Measurements from ENCODE around the gene ADH5.
"Not testable (repeated sequence)": the region's sequence is repeated elsewhere in the genome, so short reads cannot be mapped to it uniquely, and the experiment has no call there.

ADH5 gene

DNA sequence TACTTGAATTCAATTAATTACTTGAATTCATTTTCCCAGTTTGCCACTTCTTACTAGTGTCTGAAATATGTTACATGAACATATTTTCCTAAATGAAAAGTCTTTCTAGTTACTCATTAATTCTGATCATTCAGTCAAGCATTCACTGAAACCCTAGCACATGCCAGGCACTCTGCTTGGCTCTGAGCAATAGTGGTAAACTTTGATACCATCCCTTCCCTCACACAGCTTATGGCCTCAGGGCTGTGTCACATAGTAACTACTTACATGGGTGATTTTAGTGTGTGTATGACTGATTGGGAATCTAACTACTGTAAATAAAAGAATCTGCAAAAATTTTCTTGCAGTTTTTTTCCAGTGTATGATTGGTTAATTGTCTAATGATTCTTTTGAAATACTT is 60.4 kb downstream of the ADH5 start:
- no peak for DNase-seq

DNA sequence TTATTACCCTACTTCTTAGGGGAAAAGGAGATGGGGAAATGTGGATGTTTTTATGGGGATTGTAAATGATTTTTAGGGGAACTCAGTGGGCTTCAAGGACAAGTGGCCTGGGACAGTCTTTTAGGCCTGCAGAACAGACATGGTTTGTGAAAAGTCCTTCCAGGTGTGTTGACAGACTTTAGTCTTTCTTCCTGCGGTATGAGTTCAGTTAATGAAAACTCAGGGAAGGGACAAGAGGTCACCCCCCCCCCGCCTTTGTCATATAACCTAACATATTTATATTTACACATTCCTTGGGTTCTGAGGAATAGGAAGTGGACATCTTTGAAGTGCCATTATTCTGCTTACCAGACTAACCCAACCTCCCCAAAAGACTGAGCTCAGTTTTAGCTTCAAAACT is 61.3 kb downstream of the ADH5 start:
- no peak for DNase-seq

DNA sequence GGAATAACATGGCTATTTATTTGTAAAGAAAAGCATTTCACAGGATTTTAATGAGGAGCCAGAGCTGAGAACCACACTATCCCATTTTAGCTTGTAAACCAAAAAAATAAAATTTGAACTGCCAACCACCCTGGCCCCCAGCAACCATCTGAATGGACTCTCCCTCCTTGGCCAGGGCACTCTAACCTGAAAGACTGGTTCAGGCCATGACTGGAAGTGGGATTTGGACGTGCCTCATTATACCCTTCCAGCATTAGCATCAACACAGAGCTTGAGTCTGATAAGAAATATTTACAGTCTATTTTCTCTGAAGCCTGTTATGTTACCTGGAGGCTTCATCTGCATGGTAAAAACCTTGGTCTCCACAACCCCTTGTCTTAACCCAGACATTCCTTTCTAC is 63.1 kb downstream of the ADH5 start:
- DNase-seq, result no peak

DNA sequence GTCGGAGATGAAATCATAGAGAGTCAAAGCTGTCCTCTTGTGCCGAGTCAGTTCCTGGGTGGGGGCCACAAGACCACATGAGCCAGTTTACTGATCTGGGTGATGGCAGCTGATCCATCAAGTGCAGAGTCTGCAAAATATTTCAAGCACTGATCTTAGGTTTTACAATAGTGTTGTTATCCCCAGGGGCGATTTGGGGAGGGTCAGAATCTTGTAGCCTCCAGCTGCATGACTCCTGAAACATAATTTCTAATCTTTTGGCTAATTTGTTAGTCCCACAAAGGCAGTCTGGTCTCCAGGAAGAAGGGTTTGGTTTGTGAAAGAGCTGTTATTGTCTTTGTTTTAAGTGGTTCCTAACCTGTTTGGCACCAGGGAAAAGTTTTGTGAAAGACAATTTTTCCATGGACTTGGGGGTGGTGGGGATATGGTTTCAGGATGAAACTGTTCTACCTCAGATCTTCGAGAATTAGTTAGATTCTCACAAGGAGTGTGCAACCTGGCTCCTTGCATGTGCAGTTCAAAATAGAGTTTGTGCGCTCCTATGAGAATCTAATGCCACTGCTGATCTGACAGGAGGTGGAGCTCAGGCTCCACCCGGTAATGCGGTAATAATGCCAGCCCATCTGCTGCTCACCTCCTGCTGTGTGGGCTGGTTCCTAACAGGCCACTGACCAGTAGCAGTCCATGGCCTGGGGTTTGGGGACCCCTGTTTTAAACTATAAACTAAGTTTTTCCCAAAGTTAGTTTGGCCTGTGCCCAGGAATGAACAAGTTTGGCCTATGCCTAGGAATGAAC is 63.9 kb downstream of the ADH5 start:
- DNase-seq, result no peak

DNA sequence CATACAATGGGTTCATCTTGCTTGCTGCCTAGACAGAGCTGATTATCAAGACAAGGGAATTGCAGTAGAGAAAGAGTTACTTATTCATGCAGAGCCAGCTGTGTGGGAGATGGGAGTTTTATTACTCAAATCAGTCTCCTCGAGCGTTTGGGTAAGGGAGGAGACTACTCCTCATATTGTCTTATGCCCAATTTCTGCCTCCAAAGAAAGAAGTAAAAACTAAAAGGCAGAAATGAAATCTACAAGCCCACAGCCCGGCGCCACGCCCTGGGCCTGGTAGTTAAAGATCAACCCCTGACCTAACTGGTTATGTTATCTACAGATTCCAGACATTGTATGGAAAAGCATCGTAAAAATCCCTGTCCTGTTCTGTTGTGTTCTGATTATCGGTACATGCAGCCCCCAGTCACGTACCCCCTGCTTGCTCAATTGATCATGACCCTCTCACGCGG is 64.8 kb downstream of the ADH5 start:
- not testable (repeated sequence) for DNase-seq

DNA sequence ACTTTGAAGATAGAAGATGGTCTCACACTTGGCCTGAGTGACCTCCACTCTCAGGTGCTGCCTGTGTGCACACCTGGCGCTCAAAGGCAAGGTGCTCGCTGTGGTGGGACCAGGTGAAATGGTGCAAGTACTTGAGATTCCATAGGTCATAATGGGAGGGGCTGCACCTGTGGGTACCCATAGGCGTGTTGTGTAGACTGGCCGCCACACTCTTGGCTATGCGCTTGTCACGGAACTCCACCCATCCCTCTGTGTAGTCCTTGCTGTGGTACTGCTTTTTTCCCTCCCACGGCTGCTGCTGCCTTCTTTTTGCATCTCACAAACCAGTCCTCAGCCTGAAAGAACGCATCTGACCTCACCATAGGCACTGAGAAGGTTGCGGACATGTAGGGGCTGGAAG is 66.0 kb downstream of the ADH5 start:
- no peak for DNase-seq

DNA sequence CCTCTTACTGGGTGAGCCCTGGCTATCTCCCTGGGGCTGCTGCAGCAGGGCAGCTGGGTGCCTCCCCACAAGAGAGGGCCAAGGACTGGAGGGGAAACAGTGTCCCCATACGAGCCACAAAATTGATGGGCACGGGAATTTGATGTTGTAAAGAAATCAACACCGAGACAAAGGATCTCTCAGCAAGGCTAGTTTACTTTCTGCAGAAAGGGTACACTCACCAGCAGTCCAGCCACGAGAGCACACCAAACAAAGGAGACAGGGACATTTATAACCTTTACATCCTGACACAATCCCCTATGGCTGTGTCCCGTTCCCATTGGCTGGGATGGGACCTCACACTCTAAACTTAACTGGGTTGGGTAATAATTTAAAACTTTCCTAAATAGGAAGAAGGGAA is 67.2 kb downstream of the ADH5 start:
- no peak for DNase-seq
